Breast epithelium (tissue), 3 donors: ENCODE measurements around the gene ABTB2.
A peak's percentile ranks its signal among the peaks of the same experiment; 100 is the strongest.

Source experiments
- CTCF ChIP-seq, 3 donors: fragments of 450-650 bp; IDR thresholded peaks; one replicate each; pipeline ENCODE4 v1.5.1; 2016 to 2017; ENCODE audit warnings: antibody characterized with exemption in 3 of 3, mild to moderate bottlenecking in 3 of 3, moderate library complexity in 3 of 3
- POLR2A ChIP-seq: fragments of 450-650 bp; IDR thresholded peaks from one replicate; pipeline ENCODE4 v1.6.1; 2016; ENCODE audit warnings: antibody characterized with exemption, mild to moderate bottlenecking, moderate library complexity
- POLR2AphosphoS5 ChIP-seq, 3 donors: sonication (generic); formaldehyde crosslinking; IDR thresholded peaks; one replicate each; pipeline ENCODE4 v1.6.1; 2017; ENCODE audit warnings: antibody characterized with exemption in 3 of 3

- no peak for TF ChIP-seq CTCF (IDR thresholded peaks at IDR 0.05)
- no peak for TF ChIP-seq POLR2A
- TF ChIP-seq POLR2AphosphoS5 (IDR thresholded peaks at IDR 0.05) = peak in 1 of 3 donors; percentile 27
These were observed 90.8 kb downstream of the ABTB2 start for GRCh38 chr11:34267013-34267412.
